Activated T-cell treated with anti-CD3 and anti-CD28 coated beads for 1 hour (primary cell): Measurements from ENCODE around the gene UFD1.

Experiments
- DNase-seq: peaks from one replicate; pipeline ENCODE4 v3.0.0-alpha.2; 2020; ENCODE audit warnings: low read depth

UFD1 gene, protein sequence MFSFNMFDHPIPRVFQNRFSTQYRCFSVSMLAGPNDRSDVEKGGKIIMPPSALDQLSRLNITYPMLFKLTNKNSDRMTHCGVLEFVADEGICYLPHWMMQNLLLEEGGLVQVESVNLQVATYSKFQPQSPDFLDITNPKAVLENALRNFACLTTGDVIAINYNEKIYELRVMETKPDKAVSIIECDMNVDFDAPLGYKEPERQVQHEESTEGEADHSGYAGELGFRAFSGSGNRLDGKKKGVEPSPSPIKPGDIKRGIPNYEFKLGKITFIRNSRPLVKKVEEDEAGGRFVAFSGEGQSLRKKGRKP

DNA sequence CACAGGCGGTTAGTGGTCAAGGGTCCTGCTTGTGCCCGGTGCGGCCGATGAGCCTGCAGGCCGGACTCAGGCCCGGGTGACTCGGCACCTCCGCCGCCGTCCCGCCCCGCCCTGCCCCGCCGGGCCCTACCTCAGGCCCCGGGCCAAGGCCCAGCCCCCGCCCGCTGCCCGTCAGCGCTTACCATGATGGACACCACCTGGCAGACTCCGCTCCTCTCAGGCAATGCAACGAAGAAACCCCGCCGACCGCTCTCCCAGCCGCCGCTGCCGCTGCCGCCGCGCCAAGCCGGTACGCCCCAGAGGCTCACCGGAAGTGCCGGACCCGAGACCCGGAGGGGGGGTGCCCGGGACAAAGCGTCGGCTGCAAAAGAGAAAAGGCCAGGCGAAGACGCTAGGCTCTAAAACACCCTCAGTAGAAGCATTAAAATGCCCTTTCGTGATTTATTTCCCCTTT is at the start of gene UFD1:
TSS of gene UFD1 (minus strand) at position 293 of the 454 bp plus-strand sequence. CDS start at position 185, 108 bp downstream.
- DNase-seq, result peak; percentile 65

DNA sequence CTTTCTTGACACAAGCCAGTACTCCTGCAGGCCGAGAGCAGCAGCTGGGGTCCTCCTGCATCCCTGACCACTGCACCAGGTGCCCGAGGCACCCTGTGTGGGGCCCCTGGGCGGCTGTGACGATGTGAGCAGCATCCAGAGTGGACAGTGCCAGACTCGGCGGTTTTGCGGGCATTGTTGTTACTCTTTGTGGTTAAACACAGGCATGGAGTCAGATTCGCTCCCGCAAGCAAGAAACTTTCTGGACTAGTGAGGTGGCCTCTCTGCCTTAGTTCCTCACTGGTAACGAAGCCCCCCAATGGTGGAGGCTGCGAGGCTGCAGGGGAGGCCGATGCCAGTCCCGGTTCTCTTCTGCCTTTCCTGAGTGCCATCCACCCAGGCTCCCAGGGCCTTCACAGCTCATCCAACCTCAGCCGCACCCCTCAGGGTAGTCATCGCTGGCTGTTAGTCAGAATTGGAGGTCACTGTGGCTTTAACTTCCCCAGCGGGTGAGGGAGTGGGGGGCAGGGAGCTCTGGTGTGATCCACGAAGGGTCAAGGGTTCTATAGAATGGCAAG is 48.9 kb upstream of the UFD1 start:
- no peak for DNase-seq

DNA sequence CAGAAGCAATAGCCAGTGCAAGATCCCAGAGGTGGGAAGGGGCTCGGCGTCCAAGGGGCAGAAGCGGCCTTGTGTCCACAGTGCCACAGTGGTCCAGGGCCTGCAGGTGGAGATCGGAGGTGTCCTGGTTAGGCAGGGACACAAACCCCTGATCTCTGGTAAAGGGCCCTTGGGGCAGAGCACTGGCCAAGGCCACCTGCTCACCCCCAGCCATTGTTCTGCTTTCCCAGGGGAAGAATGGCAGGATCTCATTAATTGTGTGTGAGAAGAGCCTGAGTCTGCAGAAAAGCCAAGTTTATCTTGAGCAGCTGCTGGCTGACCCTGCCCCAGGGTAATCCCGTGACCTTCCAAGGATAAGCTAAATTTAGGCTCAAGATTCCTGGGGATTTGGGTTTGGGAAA is 48.3 kb upstream of the UFD1 start:
- DNase-seq, result no peak

DNA sequence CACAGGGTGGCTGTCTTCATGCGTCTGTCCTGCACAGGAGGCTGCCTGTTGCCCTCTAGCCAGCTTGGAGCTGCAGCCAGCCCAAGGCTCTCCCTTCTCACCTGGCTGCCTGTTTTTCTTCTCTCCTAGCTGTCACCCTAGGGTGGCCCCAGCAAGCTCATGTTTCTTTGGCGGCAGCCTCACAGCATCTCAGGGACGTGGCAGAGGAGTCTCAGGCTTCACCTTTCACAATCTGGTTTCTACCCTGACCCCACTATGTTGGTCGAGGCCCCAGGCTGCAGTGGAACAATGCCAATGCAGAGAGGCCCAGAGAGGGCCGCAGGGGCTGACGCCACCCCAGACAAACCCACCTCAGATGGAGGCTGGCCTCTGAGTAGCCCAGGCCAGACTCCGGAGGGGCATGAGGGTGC is 47.7 kb upstream of the UFD1 start:
- DNase-seq, result no peak

DNA sequence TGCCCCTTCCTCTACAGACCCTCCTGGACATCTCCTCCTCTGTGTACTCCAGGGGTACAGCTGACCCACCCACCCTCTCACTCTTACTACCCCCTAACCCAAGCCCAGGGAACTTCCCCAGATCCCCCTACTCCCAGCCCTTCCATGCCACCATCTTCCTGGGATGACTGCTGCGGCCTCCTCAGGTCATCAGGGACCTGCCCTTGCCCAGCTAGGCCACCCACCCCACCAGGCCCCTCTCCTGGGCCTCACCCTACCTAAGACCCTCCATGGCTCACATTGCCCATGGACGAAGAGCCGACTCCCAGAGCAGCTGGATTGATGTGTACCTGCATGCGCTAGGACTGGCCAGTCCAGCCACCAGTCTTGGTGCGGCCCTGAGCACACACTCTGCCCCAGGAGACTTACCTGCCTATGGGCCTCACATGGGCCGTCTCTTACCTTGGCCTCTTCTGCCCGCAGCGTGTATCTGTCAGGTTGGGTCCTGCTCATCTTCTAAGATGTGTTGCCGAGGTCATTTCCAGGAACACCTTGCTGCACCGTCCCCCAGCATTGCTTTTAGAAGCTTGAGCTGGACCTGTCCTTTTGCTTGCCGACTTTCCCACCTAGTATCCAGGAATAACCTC is 47.2 kb upstream of the UFD1 start:
- DNase-seq, result no peak

DNA sequence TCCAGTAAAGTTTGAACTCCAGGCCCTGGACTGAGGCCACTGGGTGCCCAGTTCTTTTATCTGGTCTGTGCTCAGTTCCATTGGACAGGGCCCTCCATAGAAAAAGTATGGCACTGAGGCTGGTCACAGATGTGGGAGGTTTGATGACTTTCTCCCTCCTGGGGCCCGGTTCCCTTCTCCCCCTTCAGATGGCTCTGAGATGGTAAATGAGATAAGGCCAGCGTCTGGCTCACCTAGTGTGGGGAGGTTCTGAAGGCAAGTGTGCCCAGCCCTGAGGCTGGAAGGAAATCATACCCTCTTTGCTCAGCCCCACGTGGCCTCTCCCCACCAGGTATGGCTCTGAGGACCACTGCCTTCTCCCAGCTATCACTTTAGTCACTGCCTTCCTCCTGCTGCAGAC is 46.7 kb upstream of the UFD1 start:
- no peak for DNase-seq

DNA sequence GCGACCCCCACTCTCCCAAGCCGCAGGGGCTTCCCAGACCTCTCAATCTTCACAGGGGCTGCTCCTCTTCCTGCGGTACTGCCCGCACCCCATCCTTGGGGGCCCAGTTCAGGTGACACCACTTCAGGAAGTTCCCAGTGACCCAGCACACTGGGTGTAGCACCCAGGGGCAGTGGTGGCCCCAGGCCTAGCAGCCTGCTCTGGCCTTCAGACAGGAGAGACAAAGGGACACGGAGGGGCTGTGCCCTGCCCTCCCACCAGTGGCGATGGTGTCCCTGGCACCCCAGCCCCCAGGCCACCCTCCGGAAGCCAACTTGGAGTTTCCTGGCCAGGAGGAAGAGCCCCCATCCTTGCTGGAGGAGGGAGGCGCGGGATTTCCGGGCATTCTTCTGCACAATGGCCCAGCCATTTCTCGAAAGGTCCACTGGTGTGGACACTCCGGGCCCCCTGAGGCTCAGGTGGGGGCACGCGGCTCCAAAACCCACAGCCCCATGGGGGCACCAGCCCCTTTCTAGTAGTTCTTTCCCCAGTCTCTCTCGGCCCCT is 46.2 kb upstream of the UFD1 start:
- DNase-seq, result no peak

DNA sequence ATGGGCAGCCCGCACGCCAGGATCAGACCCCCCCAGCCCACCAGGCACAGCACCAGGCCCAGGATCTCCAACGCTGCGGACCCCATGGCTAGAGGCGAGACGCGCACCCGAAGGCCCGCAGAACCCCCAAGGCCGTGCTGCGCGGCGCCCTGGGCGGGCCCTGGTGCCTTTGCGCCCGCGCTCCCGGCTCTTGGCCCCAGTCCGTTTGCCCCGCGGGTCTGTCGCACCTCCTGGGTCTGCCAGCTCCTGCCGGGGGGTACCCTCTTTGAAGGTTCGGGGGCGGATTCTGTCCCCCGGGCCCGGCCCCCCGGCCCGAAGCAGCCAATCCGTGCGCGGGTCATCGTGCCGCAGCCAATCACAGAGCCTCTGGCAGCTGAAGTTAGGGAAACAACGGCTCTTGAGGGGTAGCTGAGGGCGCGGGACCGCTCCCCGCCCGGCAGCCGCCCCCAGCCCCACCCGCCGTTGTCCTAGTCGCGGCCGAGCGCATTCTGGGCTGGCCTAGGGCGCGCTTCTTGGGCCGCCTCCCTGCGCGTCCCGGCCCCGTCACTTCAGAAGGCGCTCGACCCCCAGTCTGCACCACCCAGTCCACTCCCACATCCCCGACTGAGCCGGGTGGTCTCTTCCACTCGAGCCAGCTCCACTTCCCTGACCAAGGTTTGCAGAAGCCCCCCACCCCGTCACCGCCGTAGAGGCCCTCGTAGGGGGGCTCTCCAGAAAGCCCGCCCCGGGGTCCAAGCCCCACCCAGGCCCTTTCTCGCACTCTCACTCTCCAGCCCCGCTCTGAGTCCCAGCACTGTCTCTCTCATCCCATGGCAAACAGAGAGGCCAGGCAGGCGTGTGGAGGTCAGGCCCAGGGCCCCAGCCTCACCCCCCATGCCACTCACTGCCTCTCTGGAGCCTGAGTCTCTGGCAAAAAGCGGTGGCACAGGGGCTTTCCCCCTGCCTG is 45.5 kb upstream of the UFD1 start, which contains the start of gene CLDN5:
TSS of gene CLDN5 (minus strand) at position 241 of the 946 bp plus-strand sequence. CDS start at position 86, 155 bp downstream.
- DNase-seq, result no peak

DNA sequence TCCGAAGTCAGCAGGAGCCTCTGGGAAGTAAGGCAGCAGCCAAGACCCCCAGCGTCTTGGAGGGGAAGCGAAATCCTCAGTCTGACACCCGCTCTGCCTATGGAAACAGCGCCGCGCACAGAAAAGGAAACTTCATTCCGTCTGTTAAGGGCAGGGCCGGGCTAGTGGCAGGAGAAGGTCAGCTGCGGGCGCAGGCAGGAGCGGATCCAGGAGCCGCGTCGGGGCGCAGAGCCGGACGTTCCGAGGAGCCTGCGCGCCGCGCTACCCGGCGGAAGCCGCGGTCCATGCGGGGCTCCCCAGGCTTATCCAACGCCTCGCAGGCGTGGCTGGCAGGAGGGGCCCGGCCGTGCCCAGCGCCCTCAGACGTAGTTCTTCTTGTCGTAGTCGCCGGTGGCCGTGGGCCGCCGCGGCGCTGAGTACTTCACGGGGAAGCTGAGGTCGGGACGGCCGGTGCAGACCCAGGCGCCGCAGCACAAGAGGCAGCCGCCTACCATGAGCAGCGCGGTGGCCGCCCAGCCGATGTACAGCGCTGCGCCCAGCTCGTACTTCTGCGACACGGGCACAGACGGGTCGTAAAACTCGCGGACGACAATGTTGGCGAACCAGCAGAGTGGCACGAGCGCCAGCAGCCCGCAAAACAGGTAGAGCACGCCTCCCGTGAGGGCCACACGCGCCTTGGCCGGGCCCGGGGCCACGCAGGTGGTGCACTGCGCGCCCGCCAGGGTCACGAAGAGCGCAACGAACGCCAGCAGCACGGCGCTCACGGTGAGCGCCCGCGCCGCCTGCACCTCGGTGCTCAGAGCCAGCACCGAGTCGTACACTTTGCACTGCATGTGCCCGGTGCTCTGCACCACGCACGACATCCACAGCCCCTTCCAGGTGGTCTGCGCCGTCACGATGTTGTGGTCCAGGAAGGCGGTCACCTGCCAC is 44.5 kb upstream of the UFD1 start:
- DNase-seq, result no peak

DNA sequence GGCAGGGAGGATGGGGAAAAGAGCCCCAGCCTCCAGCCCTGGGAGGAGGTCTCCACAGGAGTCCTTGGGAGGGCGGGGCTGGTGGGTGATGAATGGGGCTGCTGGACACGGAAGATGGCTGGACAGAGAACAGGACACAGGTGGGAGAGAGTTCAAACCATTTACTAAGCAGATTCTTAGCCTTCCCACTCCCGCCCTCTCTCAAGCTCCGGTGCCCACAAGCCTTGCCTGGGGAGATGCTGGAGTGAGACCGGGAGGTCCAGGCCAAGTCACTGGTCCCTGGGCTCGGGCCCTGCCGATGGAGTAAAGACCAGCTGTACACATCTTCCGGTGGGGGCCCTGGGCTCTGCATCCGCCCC is 43.9 kb upstream of the UFD1 start:
- DNase-seq, result no peak

DNA sequence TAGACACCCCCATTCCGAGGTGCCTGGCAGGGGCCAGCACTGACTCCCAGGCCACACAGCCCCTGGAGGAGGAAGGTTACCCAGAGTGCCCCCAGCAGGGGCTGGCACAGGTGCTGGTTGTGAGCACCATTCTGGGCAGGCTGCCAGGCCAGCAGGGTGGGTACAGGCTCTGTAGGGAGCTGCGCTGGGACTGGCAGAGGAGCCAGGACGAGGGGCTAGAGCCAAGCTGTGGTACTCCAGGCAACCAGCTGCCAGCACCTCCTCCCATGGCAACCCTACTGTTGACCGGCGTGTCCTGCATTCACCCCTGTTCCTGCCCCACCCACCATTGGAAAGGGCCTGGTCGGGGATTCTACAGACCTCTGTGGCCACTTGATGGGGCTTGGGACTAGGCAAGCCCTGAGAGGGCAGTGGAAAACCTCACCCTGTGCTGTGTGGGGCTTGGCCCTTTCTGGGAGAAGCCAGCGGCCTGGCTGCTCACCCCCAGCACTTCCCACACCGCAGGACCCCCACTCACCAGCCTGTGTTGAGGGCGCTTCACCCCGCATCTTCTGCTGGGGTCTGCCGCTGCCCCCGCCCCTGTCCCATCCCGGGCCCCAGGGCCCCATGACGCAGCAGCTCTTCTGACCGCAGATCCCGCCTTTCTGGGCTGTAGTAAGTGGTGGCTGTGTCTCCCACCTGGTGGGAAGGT is 43.3 kb upstream of the UFD1 start:
- DNase-seq, result no peak

DNA sequence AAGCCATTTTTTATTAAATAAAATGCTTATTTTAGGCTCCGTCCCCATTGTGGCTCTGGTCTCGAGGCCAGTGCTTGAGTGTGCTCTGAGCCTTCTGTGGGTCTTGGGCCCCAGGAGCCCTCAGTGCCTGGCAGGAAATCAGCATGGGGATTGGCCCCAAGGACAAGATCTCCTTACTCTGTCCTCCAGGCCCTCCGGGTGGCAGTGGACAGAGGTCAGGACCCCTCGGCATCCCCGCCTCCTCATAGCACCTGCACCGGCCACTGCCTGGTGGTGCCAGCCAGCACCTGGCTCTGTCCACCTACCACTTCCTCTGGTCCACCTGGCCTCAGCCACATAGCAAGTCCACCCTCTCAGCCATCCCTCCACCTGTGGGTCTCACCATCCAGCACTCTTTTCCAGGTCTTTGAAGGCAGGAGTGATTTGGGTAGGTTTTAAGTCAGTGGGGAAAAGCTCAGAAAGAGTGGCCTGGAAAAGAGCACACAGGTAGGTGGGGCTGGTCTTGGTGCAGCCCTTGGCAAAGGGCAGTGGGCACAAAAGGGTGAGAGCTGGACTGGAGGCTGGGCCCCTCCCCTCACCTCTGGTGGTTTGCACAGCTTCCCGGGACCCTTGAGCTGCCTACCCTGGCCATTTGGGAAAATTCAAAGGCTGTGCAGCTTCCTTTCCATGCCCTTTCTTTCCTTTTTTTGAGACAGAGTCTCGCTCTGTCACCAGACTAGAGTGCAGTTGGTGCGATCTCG is 41.7 kb upstream of the UFD1 start:
- no peak for DNase-seq

DNA sequence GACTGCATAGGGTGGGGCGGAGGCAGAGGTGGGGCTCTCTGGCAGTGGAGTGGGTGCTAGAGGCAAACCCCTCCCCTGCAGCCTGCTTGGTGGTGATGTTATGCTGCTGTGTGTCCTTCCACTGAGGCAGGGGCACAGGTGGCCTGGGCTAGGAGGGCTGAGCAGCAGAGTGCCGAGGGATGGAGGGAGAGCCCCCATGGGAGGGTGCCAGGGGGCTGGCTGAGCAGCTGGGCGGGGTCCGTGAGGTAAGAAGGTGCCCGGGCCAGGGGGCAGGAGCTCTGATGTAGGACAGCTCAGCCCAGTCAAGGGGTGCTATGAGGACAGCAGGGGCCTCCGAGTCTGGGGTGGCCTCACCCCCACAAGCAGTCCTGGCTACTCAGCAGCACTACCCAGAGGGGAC is 41.0 kb upstream of the UFD1 start:
- no peak for DNase-seq

DNA sequence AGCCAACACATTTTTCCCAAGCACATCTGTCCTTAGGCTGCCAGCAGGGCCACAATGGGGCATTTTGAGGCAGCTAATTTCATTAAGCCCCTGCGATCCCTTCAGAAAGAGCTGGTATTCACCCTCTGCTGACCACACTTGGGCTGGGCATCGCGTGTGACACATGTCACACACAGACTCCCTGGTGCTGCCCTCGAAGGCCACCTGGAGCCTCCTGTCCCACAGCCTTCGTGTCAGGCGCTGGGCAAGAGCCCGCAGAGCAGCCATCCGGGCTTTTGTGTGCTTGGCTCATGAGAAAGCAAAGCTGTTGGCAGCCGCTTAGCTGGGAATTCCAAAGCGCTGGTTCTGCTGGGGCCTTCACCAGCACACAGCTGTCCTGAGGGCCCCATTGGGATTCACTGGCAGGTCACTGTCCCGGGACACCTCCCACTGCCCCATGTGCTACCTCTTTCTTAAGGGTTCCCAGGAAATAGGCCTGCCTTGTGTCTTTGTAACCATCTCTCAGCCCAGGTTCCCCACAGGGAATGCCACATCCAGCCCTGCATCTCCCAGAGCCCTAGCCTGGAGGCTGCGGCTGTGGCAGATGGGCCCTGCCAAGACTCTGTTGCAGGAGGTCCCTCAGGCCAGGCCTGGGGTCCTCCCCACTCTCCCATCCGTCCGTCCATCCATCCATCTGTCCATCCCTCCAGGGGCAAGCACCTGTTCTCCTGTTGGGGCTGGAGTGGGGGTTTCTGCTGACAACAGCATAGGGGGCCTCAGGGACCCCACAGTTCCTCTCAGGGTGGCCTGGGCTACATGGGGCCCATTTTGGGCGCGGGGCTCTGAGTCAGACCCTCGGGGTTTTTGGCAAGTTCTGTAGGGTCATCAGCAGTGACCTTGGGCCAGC is 40.3 kb upstream of the UFD1 start:
- DNase-seq, result no peak

DNA sequence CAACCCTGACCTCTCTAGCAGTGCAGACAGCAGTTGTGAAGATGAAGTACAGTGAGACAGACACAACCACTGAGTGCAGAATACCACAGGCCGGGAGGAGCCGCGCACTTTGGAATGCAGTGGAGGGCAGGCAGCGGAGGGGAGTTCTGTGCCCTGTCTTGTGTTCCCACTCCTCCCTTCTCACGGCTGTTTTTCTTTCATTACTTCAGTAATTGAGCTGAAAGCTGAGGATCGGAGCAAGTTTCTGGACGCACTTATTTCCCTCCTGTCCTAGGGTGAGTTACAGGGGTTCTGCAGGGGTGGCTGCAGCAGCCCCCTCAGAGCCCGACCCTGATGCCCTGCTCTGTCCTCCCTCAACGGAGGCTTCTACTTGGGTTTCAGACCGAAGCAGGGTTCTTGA is 39.6 kb upstream of the UFD1 start:
- no peak for DNase-seq

DNA sequence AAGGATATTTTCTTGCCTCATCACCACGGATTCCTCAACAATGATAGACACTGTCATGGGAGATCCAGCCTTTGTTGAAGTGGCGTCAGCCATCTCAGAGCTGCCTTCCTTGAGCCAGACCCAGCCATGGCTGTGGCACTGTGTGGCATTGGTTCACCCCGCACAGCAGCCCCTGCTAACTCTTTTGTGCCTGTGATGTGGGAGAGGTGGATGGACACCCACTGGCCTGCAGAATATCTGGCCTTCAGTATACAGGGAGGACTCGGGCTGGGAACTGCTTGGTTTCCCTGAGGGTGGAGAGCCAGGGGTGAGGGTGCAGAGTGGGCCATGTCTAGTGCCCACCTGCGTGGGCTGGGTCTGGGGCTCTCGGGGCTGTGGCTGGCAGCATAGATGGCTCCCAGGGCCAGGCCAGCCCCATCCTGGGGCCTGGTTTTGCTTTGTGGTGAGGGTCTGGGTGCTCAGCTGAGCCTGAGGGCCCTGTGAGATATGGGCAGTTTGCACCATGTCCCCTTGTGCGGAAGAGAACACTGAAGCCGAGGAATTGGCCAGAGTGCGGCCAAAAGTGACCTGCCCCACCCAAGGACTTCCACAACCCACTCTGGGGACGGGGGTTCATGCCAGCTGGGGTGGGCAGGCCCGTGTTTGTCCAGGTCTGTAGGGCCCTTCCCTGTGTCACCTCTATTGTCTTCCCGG is 39.1 kb upstream of the UFD1 start:
- no peak for DNase-seq

DNA sequence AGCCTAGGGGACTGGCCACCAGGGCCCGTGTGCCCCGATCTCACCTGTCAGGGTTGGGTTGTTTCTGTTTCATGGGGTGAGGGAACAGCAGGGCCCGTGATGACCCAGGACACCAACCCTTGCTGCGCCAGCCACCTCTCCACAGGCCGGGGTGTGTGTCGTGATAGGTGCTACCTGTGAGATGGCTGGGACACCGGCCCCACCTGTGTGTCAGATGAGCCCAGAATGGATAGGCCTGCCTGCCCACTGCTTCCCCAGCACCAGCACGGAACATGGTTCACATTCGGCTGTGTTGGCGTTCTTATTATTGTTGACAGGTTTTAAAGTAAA is 38.1 kb upstream of the UFD1 start:
- no peak for DNase-seq
